ENCODE measurements around the gene IL11. TPM values are rescaled to one million over a fixed set of nuclear protein-coding genes. Genes with fewer than 3 reads are reported as not detected.
A peak's percentile ranks its signal among the peaks of the same experiment; 100 is the strongest.
"Not testable (repeated sequence)": the region's sequence is repeated elsewhere in the genome, so short reads cannot be mapped to it uniquely, and the experiment has no call there.

Gene IL11
- total RNA-seq, 1 donor: 0.27 TPM

DNA sequence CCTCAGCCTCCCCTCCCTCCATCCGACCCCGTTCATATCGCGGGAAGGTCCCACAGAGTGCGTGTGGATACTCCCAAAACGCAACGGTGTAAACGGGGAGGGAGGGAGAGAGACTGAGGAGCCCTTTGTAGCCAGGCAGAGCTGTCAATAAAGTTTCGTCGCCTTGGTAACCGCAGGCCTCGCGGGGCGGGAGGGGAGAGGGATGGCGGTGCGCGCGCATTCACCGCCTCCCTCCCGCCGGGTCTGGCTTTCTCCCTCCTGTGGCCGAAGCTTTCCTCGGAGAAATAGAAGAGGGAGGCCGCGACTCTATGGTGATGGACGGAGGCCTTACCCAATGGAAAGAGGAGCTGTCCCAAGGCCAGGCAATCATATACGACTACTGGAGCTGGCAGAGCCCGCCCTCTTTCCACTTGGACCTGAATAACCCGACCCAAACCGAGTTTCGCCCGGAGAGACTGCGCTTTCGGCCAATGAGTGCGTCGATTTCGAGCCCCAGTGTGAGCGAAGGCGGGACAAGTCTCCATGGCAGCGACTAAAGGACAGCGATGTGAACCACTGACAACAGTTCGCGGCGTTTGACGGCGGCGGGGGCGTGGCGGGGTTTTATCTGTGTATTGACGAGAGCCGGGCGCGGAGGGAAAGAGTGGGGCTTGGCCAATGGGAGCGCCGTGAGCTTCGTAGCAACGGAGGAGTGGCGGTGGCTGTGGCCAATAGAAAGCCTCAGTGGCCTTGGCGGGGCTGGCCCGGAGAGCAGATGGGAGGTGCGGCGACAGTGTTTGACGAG, 31.0 kb downstream of the IL11 start, which contains the start of gene KMT5C:
Gene KMT5C, plus strand, starts transcription at position 772 of the 784 bp plus-strand sequence. CDS start 2,061 bp downstream, outside the sequence.
- peak; percentile 99 to 100 (median 100) for DNase-seq (ENCODE audit: low read depth in 2 of 3, low spot score in 2 of 3)

- no peak for DNase-seq (ENCODE audit: low read depth in 2 of 3, low spot score in 2 of 3)
These were observed 34.2 kb downstream of the IL11 start for GRCh38 chr19:55336101-55336500.

DNA sequence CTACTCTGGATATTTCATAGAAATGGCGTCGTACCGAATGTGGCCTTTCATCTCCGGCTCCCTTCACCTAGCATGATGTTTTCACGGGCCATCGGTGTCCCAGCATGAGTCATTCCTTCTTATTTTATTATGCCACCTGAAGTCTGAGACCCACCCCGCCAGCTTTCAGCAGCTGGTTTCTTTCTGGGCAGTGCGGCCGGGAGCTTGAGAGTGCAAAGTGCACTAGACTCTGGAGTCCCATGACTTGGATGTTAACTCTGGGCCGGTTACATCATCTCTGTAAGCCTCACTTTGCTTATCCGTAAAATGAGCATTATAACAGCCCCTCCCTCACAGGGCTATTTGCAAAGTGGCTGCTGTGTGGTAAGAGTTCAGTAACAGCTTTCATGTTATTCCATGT, 36.4 kb downstream of the IL11 start:
- no peak for DNase-seq (ENCODE audit: low read depth in 2 of 3, low spot score in 2 of 3)

GRCh38 chr19:55329791-55330190, 40.5 kb downstream of the IL11 start:
- DNase-seq (ENCODE audit: low read depth in 2 of 3, low spot score in 2 of 3): not testable (repeated sequence)

DNA sequence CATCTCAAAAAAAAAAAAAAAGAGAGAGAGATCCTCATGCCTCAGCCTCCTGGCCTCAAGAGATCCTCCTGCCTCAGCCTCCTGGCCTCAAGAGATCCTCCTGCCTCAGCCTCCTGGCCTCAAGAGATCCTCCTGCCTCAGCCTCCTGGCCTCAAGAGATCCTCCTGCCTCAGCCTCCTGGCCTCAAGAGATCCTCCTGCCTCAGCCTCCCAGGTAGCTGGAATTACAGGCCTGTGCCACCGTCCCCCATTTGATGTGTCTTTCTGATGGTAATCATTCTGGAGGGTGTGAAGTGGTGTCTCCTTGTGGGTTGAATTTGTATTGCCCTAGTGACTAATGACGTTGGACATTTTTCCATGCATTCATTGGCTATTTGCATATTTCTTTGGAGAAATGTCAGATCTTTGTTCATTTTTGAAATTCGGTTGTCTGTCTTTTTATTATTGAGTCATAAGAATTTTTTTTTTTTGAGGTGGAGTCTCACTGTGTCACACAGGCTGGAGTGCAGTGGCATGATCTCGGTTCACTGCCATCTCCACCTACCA, 41.4 kb downstream of the IL11 start:
- DNase-seq (ENCODE audit: low read depth in 2 of 3, low spot score in 2 of 3): peak in 1 of 3 donors; percentile 38

- peak in 2 of 3 donors; percentile 56 to 76 for DNase-seq (ENCODE audit: low read depth in 2 of 3, low spot score in 2 of 3)
These were observed 45.1 kb downstream of the IL11 start, which contains the start of gene TMEM150B for GRCh38 chr19:55325172-55325571. TSS of gene TMEM150B (minus strand) at chr19:55325341. CDS start at chr19:55321036, 4,305 bp downstream.

DNA sequence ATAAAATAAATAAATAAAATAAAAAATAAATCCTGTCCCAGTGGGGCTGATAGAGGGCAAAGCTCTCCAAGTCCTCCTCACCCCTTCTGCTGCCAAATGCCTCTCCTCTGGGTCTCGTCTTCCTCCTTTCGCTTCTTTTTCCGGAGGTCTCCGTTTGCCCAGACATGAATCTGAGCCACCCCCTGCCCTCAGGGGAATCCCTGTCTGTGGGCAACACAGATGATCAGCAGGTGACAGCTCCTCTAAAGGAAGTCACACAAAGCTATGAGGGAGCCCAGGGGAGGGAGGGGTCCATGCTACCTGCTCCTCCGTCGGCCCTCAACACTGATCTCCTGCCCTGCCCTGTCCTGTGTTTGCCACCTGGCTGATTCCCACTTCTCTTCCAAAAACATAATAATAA, 45.6 kb downstream of the IL11 start:
- DNase-seq (ENCODE audit: low read depth in 2 of 3, low spot score in 2 of 3): no peak

DNA sequence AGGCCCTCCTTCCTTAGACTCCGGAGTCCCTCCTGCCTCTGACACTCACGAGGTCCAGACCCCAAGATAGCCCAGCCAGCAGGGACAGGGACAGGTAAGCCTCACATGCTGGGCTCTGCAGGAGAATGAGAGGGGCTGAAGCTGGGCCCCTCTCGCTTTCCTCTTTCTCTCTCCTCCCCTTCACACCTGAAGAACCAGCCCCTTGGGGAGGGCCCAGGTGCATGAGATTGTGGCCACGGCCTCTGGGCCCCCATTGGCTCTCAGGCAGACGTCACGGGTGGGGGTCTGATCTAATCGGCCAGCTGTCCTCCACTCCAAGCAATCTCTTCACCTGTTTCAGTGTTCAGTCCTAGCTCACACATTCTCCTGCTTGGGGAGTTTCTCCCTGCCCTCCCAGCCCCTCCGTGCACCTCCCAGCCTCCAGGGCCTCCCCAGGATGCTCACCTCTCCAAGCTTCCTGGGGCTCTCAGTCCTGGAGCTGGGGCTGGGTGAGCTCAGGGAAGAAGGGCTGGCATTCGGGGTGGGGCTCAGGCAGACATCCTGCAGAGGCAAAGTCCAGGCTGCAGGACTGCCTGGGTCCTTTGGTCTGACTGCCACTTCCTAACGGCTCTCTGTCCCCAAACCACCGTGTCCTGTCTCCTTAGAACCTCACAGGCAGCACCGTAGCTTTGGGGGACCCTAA, 47.9 kb downstream of the IL11 start:
- DNase-seq (ENCODE audit: low read depth in 2 of 3, low spot score in 2 of 3): no peak

DNA sequence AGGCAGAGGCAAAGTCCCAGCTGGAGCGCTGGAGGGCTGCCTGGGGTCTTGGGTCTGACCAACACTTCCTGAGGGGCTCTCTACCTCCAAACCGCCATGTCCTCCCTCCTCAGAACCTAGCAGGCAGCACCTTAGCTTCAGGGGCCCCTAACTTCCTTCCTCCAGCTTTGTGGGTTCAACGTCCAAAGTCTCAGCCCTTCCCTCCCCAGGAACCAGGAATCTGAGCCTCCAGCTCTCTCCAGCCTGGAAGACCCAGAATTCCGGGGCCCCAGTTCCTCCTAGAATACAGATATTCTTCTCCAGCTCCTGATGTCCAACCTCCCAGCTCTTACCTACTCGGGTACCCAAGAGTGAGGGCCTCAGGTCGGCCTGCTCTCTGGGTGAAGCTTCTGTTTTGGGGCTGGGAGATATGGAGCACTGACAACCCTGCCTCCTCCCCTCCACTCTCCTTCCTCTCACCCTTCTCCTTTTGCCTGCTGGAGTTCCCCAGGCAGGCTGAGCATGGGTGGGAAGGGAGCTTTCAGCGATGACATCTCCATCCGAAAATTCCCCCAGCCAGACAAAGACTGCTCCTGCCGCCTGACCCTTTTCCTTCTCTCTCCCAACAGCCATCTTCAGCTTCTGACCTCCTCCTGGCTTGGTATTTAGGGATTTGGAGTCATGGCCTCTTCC, 48.7 kb downstream of the IL11 start:
- peak in 1 of 3 donors; percentile 14 for DNase-seq (ENCODE audit: low read depth in 2 of 3, low spot score in 2 of 3)

GRCh38 chr19:55320844-55321419, 49.3 kb downstream of the IL11 start:
- no peak for DNase-seq (ENCODE audit: low read depth in 2 of 3, low spot score in 2 of 3)

DNA sequence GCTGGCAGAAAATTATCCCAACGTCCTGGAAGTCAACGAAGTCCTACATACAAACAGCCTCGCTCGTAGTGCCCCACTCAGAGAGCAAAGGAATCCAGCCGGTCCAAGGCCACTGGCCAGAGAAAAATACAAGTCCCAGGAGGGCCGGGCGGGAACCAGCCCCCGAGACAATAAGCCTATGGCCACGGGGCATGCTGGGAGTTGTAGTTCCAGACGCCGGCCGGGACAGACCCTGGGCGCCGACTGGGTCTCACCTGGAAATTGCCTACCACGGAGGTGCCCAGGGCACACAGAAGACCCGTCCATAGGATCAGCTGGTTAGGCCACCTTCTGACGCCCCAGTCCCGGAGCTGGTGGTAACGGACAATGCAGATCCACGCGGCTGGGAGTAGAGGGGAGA, 50.5 kb downstream of the IL11 start:
- DNase-seq (ENCODE audit: low read depth in 2 of 3, low spot score in 2 of 3): peak in 1 of 3 donors; percentile 22

DNA sequence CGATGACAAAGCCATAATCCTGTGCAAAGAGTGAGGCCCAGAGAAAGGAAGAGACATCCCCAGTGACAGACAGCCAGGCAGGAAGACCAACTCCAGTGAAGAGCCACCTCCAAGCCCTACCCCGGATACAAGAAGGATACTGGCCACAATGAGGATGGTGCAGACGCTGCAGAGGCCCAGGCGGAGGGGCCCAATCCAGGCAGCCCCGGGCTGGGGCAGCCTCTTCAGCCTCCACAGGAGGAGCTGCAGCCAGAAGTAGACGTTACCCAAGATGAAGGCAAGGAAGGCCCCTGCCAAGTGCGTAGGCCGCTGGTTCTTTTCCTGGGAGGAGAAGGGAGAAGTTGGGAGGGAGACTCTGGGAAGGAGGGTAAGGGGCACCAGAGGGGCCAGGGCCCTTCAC, 53.6 kb downstream of the IL11 start:
- no peak for DNase-seq (ENCODE audit: low read depth in 2 of 3, low spot score in 2 of 3)

DNA sequence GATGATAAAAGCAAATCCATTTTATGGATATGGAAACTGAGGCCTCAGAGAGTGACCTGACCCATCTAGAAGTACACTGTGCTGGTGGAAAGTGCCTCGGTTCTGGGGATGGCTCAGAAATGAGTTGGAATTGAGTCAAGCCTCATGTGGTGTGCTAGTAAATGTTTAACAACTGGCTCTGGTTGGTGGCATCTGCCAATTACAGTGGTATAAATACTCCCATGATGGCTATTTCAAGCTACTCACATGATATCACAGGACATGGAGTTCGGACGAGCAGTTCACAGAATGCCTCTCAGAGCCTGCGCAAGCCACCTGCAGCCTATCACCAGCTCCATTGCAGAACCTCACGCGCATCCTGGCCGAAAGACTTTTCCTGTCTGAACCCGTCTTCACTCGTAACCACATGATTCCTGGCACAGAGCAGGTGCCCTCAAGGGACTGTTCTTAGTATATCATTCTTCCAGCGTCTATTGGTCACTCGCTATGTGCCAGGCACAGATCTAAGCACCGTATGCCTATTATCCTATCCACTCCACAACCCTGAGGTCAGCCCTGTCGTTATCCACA, 54.2 kb downstream of the IL11 start:
- DNase-seq (ENCODE audit: low read depth in 2 of 3, low spot score in 2 of 3): no peak

DNA sequence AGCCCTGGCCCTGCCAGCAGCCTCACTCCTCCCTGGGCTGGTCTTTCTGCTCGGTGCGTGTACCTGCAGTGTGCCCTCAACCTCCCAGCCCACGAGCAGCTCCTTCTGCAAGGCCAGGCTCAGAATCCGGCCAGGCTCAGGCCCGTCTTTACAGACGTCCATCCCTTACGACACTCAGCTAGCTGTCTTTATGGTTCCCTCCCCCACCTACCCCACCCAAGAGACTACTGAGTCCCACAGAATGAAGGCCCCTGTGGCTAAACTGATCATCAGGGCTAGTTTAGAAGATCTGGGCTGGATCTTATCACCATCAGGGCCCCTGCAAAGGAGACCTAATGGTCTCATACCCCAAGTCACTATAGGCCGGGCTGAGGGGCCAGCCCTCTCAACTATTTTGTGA, 55.9 kb downstream of the IL11 start:
- DNase-seq (ENCODE audit: low read depth in 2 of 3, low spot score in 2 of 3): no peak

Other genes starting within 250 kb of the IL11 start
- gene TNNT1, start 221.3 kb downstream of the IL11 start, total RNA-seq: not detected
- not detected for gene TNNI3, start 212.7 kb downstream of the IL11 start, total RNA-seq
- gene DNAAF3, start 203.8 kb downstream of the IL11 start, total RNA-seq: 1.3 TPM
- 0.54 TPM for gene SYT5, start 190.2 kb downstream of the IL11 start, total RNA-seq
- under 0.01 TPM for gene PTPRH, start 161.0 kb downstream of the IL11 start, total RNA-seq
- 12.4 TPM for gene TMEM86B, start 141.7 kb downstream of the IL11 start, total RNA-seq
- 307 TPM for gene PPP6R1, start 111.4 kb downstream of the IL11 start, total RNA-seq
- 50.4 TPM for gene HSPBP1, start 90.4 kb downstream of the IL11 start, total RNA-seq
- gene BRSK1, start 86.5 kb downstream of the IL11 start, total RNA-seq: 3.5 TPM
- 5.4 TPM for gene TMEM150B, start 45.1 kb downstream of the IL11 start, total RNA-seq
- 22.4 TPM for gene KMT5C, start 30.6 kb downstream of the IL11 start, total RNA-seq
- 0.27 TPM for gene COX6B2, start 15.7 kb downstream of the IL11 start, total RNA-seq
- not detected for gene GARIN5B, start 7.2 kb downstream of the IL11 start, total RNA-seq
- gene TMEM190, start 6.4 kb upstream of the IL11 start, total RNA-seq: not detected
- gene TMEM238, start 13.8 kb upstream of the IL11 start, total RNA-seq: 2.7 TPM
- 2,604 TPM for gene RPL28, start 15.5 kb upstream of the IL11 start, total RNA-seq
- gene UBE2S, start 37.3 kb upstream of the IL11 start, total RNA-seq: 26.7 TPM
- under 0.01 TPM for gene SHISA7, start 72.8 kb upstream of the IL11 start, total RNA-seq
- 63.3 TPM for gene ISOC2, start 91.2 kb upstream of the IL11 start, total RNA-seq
- gene C19orf85, start 94.3 kb upstream of the IL11 start, total RNA-seq: not detected
- gene ZNF628, start 106.2 kb upstream of the IL11 start, total RNA-seq: 8.3 TPM
- 12.7 TPM for gene NAT14, start 114.7 kb upstream of the IL11 start, total RNA-seq
- gene SSC5D, start 118.0 kb upstream of the IL11 start, total RNA-seq: 0.27 TPM
- under 0.01 TPM for gene SBK2, start 166.7 kb upstream of the IL11 start, total RNA-seq
- 0.54 TPM for gene SBK3, start 175.1 kb upstream of the IL11 start, total RNA-seq
- 7.0 TPM for gene ZNF579, start 210.4 kb upstream of the IL11 start, total RNA-seq
- gene FIZ1, start 229.1 kb upstream of the IL11 start, total RNA-seq: 8.6 TPM
- gene ZNF524, start 229.8 kb upstream of the IL11 start, total RNA-seq: 21.3 TPM
- 4.0 TPM for gene ZNF865, start 235.2 kb upstream of the IL11 start, total RNA-seq

All from hematopoietic multipotent progenitor cell (in vitro differentiated cells).